K562 (cell line): ENCODE data around the gene ANKH. TPM values are rescaled to one million over a fixed set of nuclear protein-coding genes. Genes with fewer than 3 reads are reported as not detected.

Source experiments
- ATAC-seq: fragments of 200-7000 bp; cut with Tn5 transposase; 3 replicates; pipeline ENCODE4 v1.9.1; 2020; ENCODE audit warnings: moderate library complexity
- BruUV-seq: library from RNA; stranded (reverse); fragments of 400-500 nt; replicated peaks from 2 replicates; lab custom pipeline; 2021; lab: Mats Ljungman, UMichigan
- CTCF ChIA-PET: fragments of 300-600 bp; formaldehyde crosslinking; extraction: SDS; loops from one replicate; lab custom pipeline; 2021; ENCODE audit warnings: low intra/inter-chr PET ratio; lab: Yijun Ruan, JAX
- POLR2A ChIA-PET: fragments of 300-600, 350-650 bp; sonication (Branson Sonifier 250); formaldehyde crosslinking; extraction: SDS; loops from one replicate; lab custom pipeline; 2021; ENCODE audit warnings: antibody characterized with exemption, inconsistent platforms; lab: Yijun Ruan, JAX
- DNase-seq, 4 experiments: peaks; one replicate each; pipeline versions ENCODE4 v3.0.0 to v3.0.0-alpha.2; 2011 to 2018; ENCODE audit warnings: low spot score in 3 of 4, mixed read lengths in 3 of 4; ENCODE audit errors: extremely low read depth in 1 of 4
- FAIRE-seq: peaks from 2 replicates; lab custom pipeline; 2011; peaks lifted over from hg19 to GRCh38; lab: Jason Lieb, UNC
- H2AFZ ChIP-seq: 2 replicates; pipeline ENCODE4 v1.6.0; 2011; ENCODE audit warnings: low read depth, low read length, control low read depth, inconsistent platforms
- H3K27ac ChIP-seq: fragments of 200-600 bp; 3 replicates; pipeline ENCODE4 v1.8.0; 2011; ENCODE audit warnings: low read depth, mild to moderate bottlenecking, control low read depth, inconsistent platforms, low read length, moderate library complexity, mixed read lengths; ENCODE audit errors: extremely low read depth
- H3K27me3 ChIP-seq, 2 experiments: fragments of 300-600 bp in 1 of 2; 2 replicates in 1 of 2; 3 replicates in 1 of 2; pipeline versions ENCODE4 v1.6.0 to v1.8.0; 2011; ENCODE audit warnings: inconsistent platforms in 2 of 2, low read length in 2 of 2, mild to moderate bottlenecking in 1 of 2, mixed read lengths in 1 of 2, moderate library complexity in 1 of 2; ENCODE audit not compliant: control insufficient read depth in 2 of 2, insufficient read depth in 2 of 2
- H3K36me3 ChIP-seq: fragments of 300-600 bp; 3 replicates; pipeline ENCODE4 v1.8.0; 2011; ENCODE audit warnings: mild to moderate bottlenecking, low read length, inconsistent platforms; ENCODE audit not compliant: control insufficient read depth, insufficient read depth
- H3K4me1 ChIP-seq, 2 experiments: fragments of 200-600 bp in 1 of 2; replicated peaks in 1 of 2; 2 replicates in 1 of 2; 3 replicates in 1 of 2; pipeline versions ENCODE4 v1.5.1 to v1.8.0; 2011; ENCODE audit warnings: inconsistent platforms in 2 of 2, low read length in 2 of 2, mild to moderate bottlenecking in 1 of 2, mixed read lengths in 1 of 2, moderate library complexity in 1 of 2; ENCODE audit not compliant: control insufficient read depth in 2 of 2, insufficient read depth in 2 of 2
- H3K4me2 ChIP-seq: 2 replicates; pipeline ENCODE4 v1.6.1; 2011; ENCODE audit warnings: low read length, control low read depth, inconsistent platforms, mixed read lengths; ENCODE audit not compliant: insufficient read depth
- H3K4me3 ChIP-seq: fragments of 200-600 bp; sonication (generic), shearing (Covaris generic); 2 replicates; pipeline ENCODE4 v1.5.1; 2016; ENCODE audit warnings: control low read depth, inconsistent platforms
- H3K79me2 ChIP-seq: fragments of 200-600 bp; 3 replicates; pipeline ENCODE4 v1.8.0; 2011; ENCODE audit warnings: low read length, inconsistent platforms; ENCODE audit not compliant: control insufficient read depth, insufficient read depth
- H3K9ac ChIP-seq, 2 experiments: 2 replicates each; pipeline versions ENCODE4 v1.6.0 to v1.6.1; 2011; ENCODE audit warnings: low read depth in 2 of 2, low read length in 2 of 2, control low read depth in 1 of 2, inconsistent platforms in 1 of 2, mild to moderate bottlenecking in 1 of 2, mixed read lengths in 1 of 2; ENCODE audit not compliant: insufficient read depth in 1 of 2
- H3K9me1 ChIP-seq: one replicate; pipeline ENCODE4 v1.6.0; 2011; ENCODE audit warnings: inconsistent platforms, mild to moderate bottlenecking, low read length, moderate library complexity; ENCODE audit not compliant: control insufficient read depth, insufficient read depth
- H3K9me3 ChIP-seq: replicated peaks from 2 replicates; pipeline ENCODE4 v1.5.1; 2011; ENCODE audit warnings: low read depth, low read length, inconsistent platforms; ENCODE audit not compliant: control insufficient read depth, insufficient read depth
- H4K20me1 ChIP-seq: replicated peaks from 2 replicates; pipeline ENCODE4 v1.6.1; 2011; ENCODE audit warnings: low read length, inconsistent platforms, mixed read lengths; ENCODE audit not compliant: control insufficient read depth, insufficient read depth
- ZNF146 ChIP-seq: IDR thresholded peaks from one replicate; pipeline ENCODE4 v1.6.1; 2018; ENCODE audit warnings: missing compliant biosample characterization; ENCODE audit not compliant: unreplicated experiment
- ZNF280A ChIP-seq: fragments of 450-650 bp; IDR thresholded peaks from 2 replicates; pipeline ENCODE4 v1.6.1; 2018; ENCODE audit warnings: mild to moderate bottlenecking, low read depth; ENCODE audit not compliant: partially characterized antibody
- WGBS: fragments of 100-300 bp; shearing (Covaris generic); methylation state at CpG from one replicate; pipeline ENCODE4 v1.1.6; 2016; ENCODE audit warnings: low coverage, mixed read lengths; ENCODE audit not compliant: insufficient coverage; ENCODE audit errors: missing lambda C conversion rate; 5-methylcytosine and 5-hydroxymethylcytosine counted together
- in situ Hi-C: fragments of 300-500 bp; cut with MboI; formaldehyde crosslinking; loops from 4 replicates; pipeline ENCODE4 v1.15.0; 2018; ENCODE audit warnings: inconsistent platforms, mixed read lengths
- intact Hi-C: fragments of 100-400 bp; cut with micrococcal nuclease; formaldehyde crosslinking; loops from 2 replicates; pipeline ENCODE4 v1.14.2; 2022
- polyA plus RNA-seq, 8 experiments: library from polyadenylated mRNA; depleted of rRNA in 4 of 8; stranded (reverse) in 5 of 8; unstranded in 3 of 8; fragments of >200 nt; fragmentation: Nextera tagmentation in 2 of 8; fragmentation: Illumina TruSeq in 1 of 8; extraction: Ambion mirVana in 2 of 8; extraction: Trizol in 1 of 8; gene quantifications; 2 replicates each; pipeline versions ENCODE4 v1.2.1 to v1.2.3, GENCODE V29; 2011 to 2014; ENCODE audit warnings: inconsistent platforms in 1 of 8, missing spikeins in 1 of 8
- total RNA-seq, 7 experiments: library from RNA; depleted of rRNA in 6 of 7; stranded (reverse); fragments of >200 nt in 6 of 7; fragmentation: Illumina TruSeq in 2 of 7; extraction: Trizol in 2 of 7; gene quantifications; 2 replicates each; pipeline versions ENCODE4 v1.2.1 to v1.2.3, GENCODE V29; 2011 to 2021; ENCODE audit warnings: low replicate concordance in 1 of 7

Gene ANKH
- total and polyA plus RNA-seq, 9 of the 15 experiments (the other 6 are each of a cell fraction or from before 2014, with no cell fraction given) = 0.79 to 12.2 (median 4.5) TPM

GRCh38 chr5:14859150-14859549 lies 12.4 kb downstream of the ANKH start:
- 10% methylated on average over 1 of the region's 1 CpG for WGBS

More at GRCh38 chr5:14859150-14859549, 12.4 kb downstream of the ANKH start:
- no peak for ATAC-seq
- Histone ChIP-seq H3K79me2 (no peaks in the 10 kb centered on the region), H3K4me2 (no peak overlapping the region), H3K9me1 (no peaks in the 10 kb centered on the region), H3K9me3 (no peaks in the 10 kb centered on the region), H3K27me3 (peaks cover 9 to 10% of the 10 kb centered on the region in 2 experiments; a peak in 4 of 5 replicates), H3K36me3 (no peaks in the 10 kb centered on the region), H3K27ac (no peak overlapping the region), H3K4me3 (no peak overlapping the region), H3K9ac (no peak overlapping the region), H2AFZ (no peak overlapping the region), H3K4me1 (no peaks in the 10 kb centered on the region), H4K20me1 (no peaks in the 10 kb centered on the region)
- no TSS peak for BruUV-seq
- POLR2A ChIA-PET = interaction anchor here (0.6 kb wide), 1 partner anchor 1173 kb away, joined by 3 read pairs; no protein-coding TSS in a partner anchor
- peak; percentile 20 for TF ChIP-seq ZNF146
- no peak for TF ChIP-seq ZNF280A
- in situ Hi-C loops (no loop called here), intact Hi-C loops (no loop called here)
- CTCF ChIA-PET = no interaction called here
- no peak for DNase-seq
- no peak for FAIRE-seq
